SKM-1 (cell line): ENCODE results near the gene SNRK.

ENCODE experiments used
- DNase-seq: peaks from one replicate; lab custom pipeline; 2025; ENCODE audit not compliant: unreplicated experiment; lab: John Stamatoyannopoulos, UW

Gene SNRK

DNA sequence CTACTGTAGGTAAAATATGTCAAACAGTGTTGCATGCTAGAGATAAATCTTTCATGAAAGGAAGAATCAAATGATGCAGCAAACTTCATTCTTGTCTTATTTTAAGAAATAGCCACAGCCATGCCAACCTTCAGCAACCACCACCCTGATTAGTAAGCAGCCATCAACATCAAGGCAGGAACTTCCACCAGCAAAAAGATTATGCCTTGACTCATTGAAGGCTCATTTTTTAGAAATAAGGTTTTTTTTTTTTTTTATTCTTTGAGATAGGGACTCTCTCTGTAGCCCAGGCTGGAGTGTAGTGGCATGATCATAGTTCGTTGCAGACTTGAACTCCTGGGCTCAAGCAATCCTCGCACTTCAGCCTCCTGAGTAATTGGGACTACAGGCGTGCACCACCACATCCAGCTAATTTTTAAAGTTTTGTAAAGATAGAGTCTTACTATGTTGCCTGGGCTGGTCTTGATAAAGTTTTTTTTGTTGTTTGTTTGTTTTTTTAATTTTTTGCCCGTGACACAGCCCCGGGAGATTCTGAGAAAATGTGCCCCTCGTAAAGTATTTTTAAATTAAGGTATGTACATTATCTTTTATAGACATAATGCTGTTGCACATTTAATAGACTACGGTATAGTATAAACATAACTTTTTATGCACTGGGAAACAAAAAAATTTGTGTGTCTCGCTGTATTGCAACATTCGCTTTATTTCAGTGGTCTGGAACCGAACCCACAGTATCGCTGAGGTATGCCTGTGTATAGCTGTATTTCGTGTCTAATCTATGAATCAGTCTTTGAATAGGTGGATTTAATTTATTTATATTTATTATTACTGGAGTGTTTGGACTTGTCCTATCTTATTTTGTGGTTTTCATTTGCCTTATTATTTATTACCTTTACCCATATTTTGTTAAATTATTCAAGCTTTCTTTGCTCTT is 23.3 kb downstream of the SNRK start:
- no peak for DNase-seq

DNA sequence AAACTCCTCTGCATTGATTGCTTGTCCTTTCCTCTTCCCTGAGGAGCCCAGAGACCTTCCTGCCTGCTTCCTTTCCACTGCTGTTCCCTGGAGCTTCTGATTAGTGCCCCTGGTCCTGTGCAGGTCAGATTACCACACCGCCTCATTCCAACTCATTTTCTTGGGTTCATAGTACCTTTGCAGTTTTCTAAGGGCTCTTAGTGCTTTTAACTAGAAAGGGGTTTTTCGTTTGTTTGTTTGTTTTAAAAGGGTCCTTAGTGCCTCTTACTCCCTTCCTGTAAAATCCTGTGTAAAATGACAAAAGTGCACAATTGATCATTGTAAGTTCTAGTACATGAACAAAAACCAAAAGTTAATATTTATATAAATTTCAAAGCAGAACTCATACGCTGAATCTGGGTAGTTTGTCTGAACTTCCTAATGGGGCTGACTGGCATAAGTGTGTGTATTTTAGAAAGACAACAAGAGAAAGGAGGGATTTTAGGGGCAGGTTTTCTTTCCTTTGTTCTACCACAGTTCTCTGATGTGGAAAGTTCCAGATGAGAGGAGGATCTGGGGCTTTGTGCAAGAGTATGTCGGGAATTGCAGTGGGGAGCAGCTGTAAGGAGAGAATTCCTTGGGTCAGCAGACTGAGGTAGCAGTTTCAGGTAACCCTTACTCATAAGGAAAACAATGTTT is 30.6 kb downstream of the SNRK start:
- no peak for DNase-seq

GRCh38 chr3:43317461-43318316 is 31.3 kb downstream of the SNRK start:
- DNase-seq = no peak

DNA sequence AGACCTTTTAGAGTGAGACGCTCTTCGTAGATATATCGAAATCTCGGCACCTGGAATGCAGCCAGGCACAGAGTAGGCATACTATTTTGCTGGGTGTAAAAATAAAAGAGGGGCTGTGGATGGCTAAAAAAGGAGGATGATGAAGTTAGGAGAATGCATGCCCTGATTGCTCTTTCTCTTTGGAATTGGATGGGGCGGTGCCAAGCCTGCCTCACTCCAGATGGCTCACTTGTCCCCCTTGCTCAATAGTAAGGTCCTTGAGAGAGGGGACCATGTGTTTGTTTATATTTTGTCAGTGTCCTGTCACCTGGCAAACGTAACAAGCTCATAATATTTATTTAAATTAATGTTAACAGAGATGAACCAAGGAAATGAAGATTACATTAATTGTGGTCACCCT is 33.0 kb downstream of the SNRK start:
- no peak for DNase-seq

- no peak for DNase-seq
These were observed 33.5 kb downstream of the SNRK start for GRCh38 chr3:43319794-43320193.

GRCh38 chr3:43320288-43320687 is 33.9 kb downstream of the SNRK start:
- no peak for DNase-seq

DNA sequence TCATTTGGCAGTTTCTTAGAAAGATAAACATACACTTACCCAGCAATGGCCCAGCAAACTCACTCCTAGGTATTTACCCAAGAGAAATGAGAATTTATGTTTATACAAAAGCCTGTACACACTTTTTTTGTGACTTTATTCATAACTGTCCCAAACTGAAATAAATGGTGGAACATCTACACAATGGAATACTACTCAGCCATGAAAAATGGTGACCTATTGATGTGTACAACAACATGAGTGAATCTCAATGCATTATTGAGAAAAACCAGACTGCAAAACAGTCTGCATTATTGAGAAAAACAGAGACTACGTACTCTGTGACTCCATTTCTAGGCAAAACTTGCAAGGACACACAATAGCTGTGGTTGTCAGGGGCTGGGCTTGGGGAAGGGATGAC is 37.2 kb downstream of the SNRK start:
- no peak for DNase-seq

GRCh38 chr3:43326891-43327581 is 40.7 kb downstream of the SNRK start:
- DNase-seq = no peak

DNA sequence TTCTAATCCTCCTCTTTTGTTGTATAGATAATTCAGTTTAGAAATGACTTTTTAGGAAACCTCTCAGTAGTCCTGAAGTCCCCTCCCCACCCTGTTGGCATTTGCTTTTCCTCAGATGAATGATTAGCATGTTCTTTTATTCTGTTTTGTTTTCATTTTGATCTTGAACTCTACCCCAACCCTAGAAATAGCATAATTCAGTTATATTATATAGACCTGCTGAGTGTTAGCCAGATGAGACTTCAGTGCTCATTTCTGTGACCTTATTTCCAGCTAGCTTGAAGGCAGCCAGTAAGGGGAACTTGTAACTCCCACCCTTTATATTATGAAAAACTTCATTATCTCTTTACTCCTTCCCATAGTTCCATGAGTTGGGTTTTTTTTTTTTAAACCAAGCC is 41.2 kb downstream of the SNRK start:
- DNase-seq = no peak

DNA sequence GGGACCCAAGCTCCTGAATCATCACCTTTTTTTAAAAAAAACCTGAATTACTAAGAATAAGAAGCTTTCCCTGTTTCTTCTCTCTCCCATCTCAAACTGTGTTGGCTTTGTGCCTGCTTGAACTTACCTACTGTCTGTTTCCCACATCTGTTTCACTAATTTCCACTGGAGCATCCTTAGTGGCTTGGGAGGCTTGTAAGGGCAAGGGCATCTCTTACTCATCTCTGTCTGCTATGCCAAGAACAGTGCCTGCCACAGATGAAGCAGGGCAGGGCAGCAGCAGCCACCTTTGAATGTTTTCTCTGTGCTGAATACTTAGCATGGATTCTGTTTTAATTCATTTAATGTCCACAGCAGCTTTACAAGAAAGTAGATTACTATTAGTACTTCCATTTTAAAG is 42.3 kb downstream of the SNRK start:
- DNase-seq = no peak

DNA sequence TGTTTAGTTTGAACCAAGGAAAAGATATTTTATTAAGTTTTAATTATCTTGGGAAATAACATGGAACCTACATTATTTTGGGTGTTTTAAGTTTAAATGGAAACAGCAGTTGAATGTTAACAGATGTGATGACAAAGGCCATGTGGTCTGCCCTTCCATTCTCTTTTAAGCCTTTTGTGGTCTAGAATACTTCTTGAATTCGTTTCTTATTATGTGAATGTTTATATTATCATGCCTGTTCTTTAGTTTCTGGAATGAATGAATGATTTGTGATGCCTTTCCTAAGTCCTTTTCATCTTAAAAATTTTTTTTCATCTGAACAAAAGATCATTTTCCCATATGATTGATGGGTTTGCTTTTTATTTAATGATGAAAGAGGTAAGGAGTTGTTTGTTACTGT is 44.6 kb downstream of the SNRK start:
- no peak for DNase-seq

GRCh38 chr3:43331381-43331780 is 45.0 kb downstream of the SNRK start:
- DNase-seq = no peak

DNA sequence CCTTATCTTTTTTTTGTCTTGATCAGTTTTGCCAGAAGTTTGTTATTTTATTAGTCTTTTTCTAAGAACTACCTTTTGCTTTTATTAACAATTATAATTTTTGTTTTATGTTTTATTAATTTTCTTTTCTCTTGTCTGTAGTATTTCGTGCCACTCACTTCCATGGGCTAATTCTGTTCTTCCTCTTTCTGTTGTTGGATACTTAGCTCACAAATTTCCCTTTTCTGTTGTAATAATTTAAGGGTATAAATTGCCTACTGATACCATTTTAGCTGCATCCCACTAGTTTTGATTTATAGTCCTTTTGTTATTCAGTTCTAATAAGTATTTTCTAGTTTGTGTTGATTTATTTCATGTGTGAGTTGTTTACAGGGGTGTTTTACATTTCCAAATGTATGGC is 48.6 kb downstream of the SNRK start:
- DNase-seq = no peak

GRCh38 chr3:43335799-43336198 is 49.5 kb downstream of the SNRK start:
- DNase-seq = no peak

GRCh38 chr3:43338295-43338694 is 52.0 kb downstream of the SNRK start:
- no peak for DNase-seq

DNA sequence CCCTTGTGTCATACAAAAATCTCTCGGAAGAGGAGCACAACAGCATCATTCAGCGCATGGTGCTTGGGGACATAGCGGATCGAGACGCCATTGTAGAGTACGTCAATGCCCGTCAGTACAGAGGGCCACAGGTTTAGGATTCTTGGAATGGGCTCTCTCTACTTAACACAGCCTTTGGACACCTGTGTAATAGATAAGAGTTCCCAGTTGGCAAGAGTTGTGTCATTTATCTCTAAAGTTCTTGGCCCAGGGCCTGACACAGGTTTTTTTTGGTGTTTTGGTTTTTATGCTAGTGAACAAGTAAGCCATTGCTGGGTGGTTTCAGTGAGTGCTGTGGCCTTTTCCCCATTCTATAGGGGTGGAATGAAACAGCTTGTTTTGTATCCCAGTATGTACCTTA is 54.1 kb downstream of the SNRK start:
- DNase-seq = no peak

- DNase-seq = no peak
These were observed 55.4 kb downstream of the SNRK start for GRCh38 chr3:43341788-43342187.

- no peak for DNase-seq
These were observed 56.8 kb downstream of the SNRK start for GRCh38 chr3:43343185-43343584.

DNA sequence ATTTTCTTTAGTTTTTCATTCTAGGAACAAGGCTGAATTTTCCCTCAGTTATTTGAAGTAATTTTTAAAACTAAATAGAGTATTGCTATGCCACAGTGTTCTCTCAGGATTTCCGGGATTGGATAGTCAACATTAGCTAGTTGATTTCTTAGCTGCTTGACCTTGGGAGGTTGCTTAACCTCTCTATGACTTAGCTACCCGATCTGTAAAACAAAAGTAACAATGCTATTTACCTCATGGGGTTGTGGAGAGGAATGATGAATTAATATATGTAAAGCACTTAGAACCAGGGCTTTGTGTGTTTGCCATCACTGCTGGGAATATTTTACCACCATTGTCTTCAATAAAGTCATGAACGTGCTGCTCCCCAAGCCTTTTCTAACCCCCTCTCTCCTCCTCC is 57.5 kb downstream of the SNRK start:
- DNase-seq = no peak

DNA sequence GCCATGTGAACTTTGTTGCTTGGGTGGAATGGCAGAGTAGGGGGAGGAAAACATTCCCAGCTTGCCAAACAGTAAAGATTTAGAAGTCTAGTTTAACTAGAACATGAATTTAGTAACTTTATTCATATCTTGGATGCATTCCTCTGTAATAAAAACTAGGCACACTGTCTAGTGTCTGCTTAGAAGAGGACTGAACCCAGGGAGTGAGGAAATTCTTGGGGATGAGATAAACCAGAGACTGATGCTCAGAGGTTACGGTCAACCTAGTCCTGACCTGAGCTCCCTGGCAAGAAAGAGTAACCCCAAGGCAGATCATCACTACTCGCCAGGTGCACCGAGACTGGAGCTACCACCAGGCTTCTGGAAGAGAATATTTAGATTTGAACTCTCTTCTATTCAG is 58.2 kb downstream of the SNRK start:
- DNase-seq = no peak

- DNase-seq = no peak
These were observed 58.9 kb downstream of the SNRK start for GRCh38 chr3:43345246-43345645.
